ENCODE measurements around the gene POFUT2. TPM values are rescaled to one million over a fixed set of nuclear protein-coding genes. Genes with fewer than 3 reads are reported as not detected.
A peak's percentile ranks its signal among the peaks of the same experiment; 100 is the strongest.

POFUT2 gene
- polyA plus RNA-seq, 1 experiment: 38.5 TPM

GRCh38 chr21:45228656-45229240, 58.9 kb downstream of the POFUT2 start:
- no peak for DNase-seq (ENCODE audit: low read depth)
- no peak for TF ChIP-seq CTCF (IDR thresholded peaks at IDR 0.05; ENCODE audit: insufficient read depth, low read depth, low read length)
- Histone ChIP-seq H3K27me3 (ENCODE audit: control insufficient read depth, insufficient read depth, low read length) (peaks cover 10% of the 10 kb centered on the region), H3K36me3 (ENCODE audit: control insufficient read depth, insufficient read depth, low read length) (no peaks in the 10 kb centered on the region), H3K4me3 (ENCODE audit: low read depth, low read length) (no peak overlapping the region)
- ChIA-PET CTCF (interaction anchor here (0.9 to 2.5 kb wide), 5 partner anchors 12 to 91 kb away, joined by 3 to 15 read pairs (median 5); no protein-coding TSS in a partner anchor), POLR2A (interaction anchor here (0.8 kb wide), 1 partner anchor 61 kb away, joined by 3 read pairs; no protein-coding TSS in a partner anchor)

DNA sequence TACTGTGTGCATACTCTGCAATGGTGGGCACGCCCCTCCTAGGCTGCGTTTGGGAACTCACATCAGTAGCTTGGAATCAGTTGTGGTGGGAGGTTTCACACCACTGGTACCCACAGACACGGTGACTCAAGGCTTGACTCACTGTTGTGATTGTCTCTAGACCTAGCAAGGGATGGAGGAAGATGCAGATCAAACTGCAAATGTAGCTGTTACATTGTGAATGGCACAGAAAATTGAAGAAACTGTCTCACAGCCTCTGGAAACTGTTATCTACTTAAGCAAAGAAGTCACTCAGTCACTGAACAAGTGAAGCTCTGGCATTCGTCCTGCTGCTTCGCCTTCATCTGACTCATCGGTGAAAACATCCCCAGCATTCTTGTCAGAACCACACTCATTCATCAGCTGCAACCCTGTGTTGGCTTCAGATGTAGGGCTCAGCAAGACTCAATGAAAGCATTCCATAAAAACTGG, 59.5 kb downstream of the POFUT2 start:
- TF ChIP-seq CTCF (IDR thresholded peaks at IDR 0.05; ENCODE audit: insufficient read depth, low read depth, low read length): no peak

GRCh38 chr21:45227735-45228134, 60.0 kb downstream of the POFUT2 start:
- ChIA-PET CTCF (interaction anchor here (0.9 to 2.5 kb wide), 5 partner anchors 11 to 90 kb away, joined by 3 to 15 read pairs (median 5); no protein-coding TSS in a partner anchor), POLR2A (no interaction called here)
- no peak for DNase-seq (ENCODE audit: low read depth)
- peaks cover 10% of the 10 kb centered on the region for H3K27me3 ChIP-seq (ENCODE audit: control insufficient read depth, insufficient read depth, low read length)
- no peak overlapping the region for H3K4me3 ChIP-seq (ENCODE audit: low read depth, low read length)
- no peaks in the 10 kb centered on the region for H3K36me3 ChIP-seq (ENCODE audit: control insufficient read depth, insufficient read depth, low read length)
- TF ChIP-seq CTCF (IDR thresholded peaks at IDR 0.05; ENCODE audit: insufficient read depth, low read depth, low read length): no peak

More for the DNA sequence above, 59.5 kb downstream of the POFUT2 start:
- no peaks in the 10 kb centered on the region for H3K36me3 ChIP-seq (ENCODE audit: control insufficient read depth, insufficient read depth, low read length)
- ChIA-PET POLR2A (interaction anchor here (0.8 kb wide), 1 partner anchor 60 kb away, joined by 3 read pairs; no protein-coding TSS in a partner anchor), CTCF (interaction anchor here (0.9 to 2.5 kb wide), 5 partner anchors 11 to 90 kb away, joined by 3 to 15 read pairs (median 5); no protein-coding TSS in a partner anchor)
- peak; percentile 96 for DNase-seq (ENCODE audit: low read depth)
- H3K27me3 ChIP-seq (ENCODE audit: control insufficient read depth, insufficient read depth, low read length): peaks cover 10% of the 10 kb centered on the region
- no peak overlapping the region for H3K4me3 ChIP-seq (ENCODE audit: low read depth, low read length)

DNA sequence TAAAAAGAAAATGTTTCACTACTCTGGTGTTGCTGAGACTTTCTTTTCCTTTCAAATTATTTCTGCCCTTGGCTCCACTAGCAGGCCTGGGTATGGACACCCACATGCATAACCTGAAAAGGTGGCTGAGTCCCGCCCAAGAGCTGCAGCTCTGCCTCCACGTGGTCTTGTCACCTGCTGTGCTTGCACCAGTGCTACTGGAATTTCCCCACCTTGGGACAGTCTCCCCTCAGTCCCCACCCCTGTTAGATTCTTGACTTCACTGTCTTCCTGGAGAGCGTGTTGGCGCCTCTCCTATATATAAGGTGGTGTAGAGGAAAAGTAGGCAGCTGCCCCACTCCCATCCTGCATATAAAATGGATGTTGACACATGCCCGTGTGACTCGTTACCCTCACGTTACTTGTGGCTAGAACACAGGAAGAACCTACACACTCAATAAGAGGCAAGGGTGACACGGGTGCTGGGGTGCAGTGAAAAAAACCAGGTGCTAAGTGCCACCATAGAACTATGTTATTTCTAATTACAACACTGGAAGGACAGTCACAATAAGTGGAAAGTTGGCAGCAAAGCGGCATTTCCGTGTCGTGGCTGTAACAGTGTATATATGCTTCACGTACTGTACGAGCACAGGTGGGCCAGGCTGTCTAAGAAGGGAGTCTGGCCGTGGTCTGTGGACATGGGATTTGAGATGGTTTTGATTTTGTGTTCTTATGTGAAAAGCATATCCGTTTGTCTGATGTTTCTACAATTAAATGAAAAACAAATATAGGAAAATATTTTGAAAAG, 61.0 kb downstream of the POFUT2 start:
- peaks cover 8% of the 10 kb centered on the region for H3K27me3 ChIP-seq (ENCODE audit: control insufficient read depth, insufficient read depth, low read length)
- DNase-seq (ENCODE audit: low read depth): no peak
- no peak for TF ChIP-seq CTCF (IDR thresholded peaks at IDR 0.05; ENCODE audit: insufficient read depth, low read depth, low read length)
- ChIA-PET CTCF (interaction anchor here (2.5 kb wide), 1 partner anchor 86 kb away, joined by 15 read pairs; no protein-coding TSS in a partner anchor), POLR2A (no interaction called here)
- H3K4me3 ChIP-seq (ENCODE audit: low read depth, low read length): no peak overlapping the region
- peaks cover 5% of the 10 kb centered on the region for H3K36me3 ChIP-seq (ENCODE audit: control insufficient read depth, insufficient read depth, low read length)

DNA sequence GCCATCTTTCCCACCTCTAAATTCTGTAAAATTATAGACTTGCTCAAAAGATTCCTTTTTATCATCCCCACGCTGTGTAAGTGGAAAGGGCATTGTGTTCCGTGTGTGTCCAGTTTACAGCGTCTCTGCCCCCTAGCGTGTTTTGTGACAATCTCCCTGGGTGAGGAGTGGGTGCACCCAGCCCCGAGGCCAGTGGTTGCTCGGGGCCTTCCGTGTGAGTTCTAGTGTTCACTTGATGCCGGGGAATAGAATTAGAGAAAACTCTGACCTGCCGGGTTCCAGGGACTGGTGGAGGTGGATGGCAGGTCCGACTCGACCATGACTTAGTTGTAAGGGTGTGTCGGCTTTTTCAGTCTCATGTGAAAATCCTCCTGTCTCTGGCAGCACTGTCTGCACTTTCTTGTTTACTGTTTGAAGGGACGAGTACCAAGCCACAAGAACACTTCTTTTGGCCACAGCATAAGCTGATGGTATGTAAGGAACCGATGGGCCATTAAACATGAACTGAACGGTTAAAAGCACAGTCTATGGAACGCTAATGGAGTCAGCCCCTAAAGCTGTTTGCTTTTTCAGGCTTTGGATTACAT, 61.9 kb downstream of the POFUT2 start:
- TF ChIP-seq CTCF (IDR thresholded peaks at IDR 0.05; ENCODE audit: insufficient read depth, low read depth, low read length): no peak
- H3K4me3 ChIP-seq (ENCODE audit: low read depth, low read length): no peak overlapping the region
- H3K27me3 ChIP-seq (ENCODE audit: control insufficient read depth, insufficient read depth, low read length): peaks cover 8% of the 10 kb centered on the region
- no peak for DNase-seq (ENCODE audit: low read depth)
- peaks cover 6% of the 10 kb centered on the region for H3K36me3 ChIP-seq (ENCODE audit: control insufficient read depth, insufficient read depth, low read length)
- CTCF ChIA-PET: no interaction called here
- POLR2A ChIA-PET: no interaction called here
